Astrocyte (in vitro differentiated cells and primary cell): ENCODE results near the gene ANP32D. TPM values are rescaled to one million over a fixed set of nuclear protein-coding genes. Genes with fewer than 3 reads are reported as not detected.
"Not testable (repeated sequence)": the region's sequence is repeated elsewhere in the genome, so short reads cannot be mapped to it uniquely, and the experiment has no call there.

Experiments used
- DNase-seq: peaks from one replicate; pipeline ENCODE4 v3.0.0-alpha.2; 2010; ENCODE audit warnings: low read depth
- FAIRE-seq: peaks from 2 replicates; lab custom pipeline; 2011; peaks lifted over from hg19 to GRCh38; lab: Jason Lieb, UNC
- H2AFZ ChIP-seq: 2 replicates; pipeline ENCODE4 v1.6.0; 2012; ENCODE audit warnings: low read depth, low read length, inconsistent platforms
- H3K27ac ChIP-seq: 2 replicates; pipeline ENCODE4 v1.5.1; 2011; ENCODE audit warnings: low read depth, low read length, inconsistent platforms
- H3K27me3 ChIP-seq: 2 replicates; pipeline ENCODE4 v1.6.0; 2011; ENCODE audit warnings: low read length, inconsistent platforms; ENCODE audit not compliant: insufficient read depth
- H3K36me3 ChIP-seq: 2 replicates; pipeline ENCODE4 v1.5.1; 2011; ENCODE audit warnings: low read length, inconsistent platforms; ENCODE audit not compliant: insufficient read depth
- H3K4me1 ChIP-seq: 2 replicates; pipeline ENCODE4 v1.5.1; 2011; ENCODE audit warnings: low read length, inconsistent platforms; ENCODE audit not compliant: insufficient read depth
- H3K4me2 ChIP-seq: 2 replicates; pipeline ENCODE4 v1.6.0; 2012; ENCODE audit warnings: low read length, inconsistent platforms
- H3K4me3 ChIP-seq: 2 replicates; pipeline ENCODE4 v1.5.1; 2011; ENCODE audit warnings: low read depth, mild to moderate bottlenecking, low read length, inconsistent platforms; ENCODE audit not compliant: insufficient read depth
- H3K79me2 ChIP-seq: 2 replicates; pipeline ENCODE4 v1.6.0; 2012; ENCODE audit warnings: mild to moderate bottlenecking, low read length, inconsistent platforms; ENCODE audit not compliant: insufficient read depth
- H3K9ac ChIP-seq: 2 replicates; pipeline ENCODE4 v1.6.0; 2012; ENCODE audit warnings: mild to moderate bottlenecking, low read length, inconsistent platforms
- H3K9me3 ChIP-seq: 2 replicates; pipeline ENCODE4 v1.5.1; 2012; ENCODE audit warnings: low read depth, mild to moderate bottlenecking, low read length, inconsistent platforms; ENCODE audit not compliant: insufficient read depth
- H4K20me1 ChIP-seq: 2 replicates; pipeline ENCODE4 v1.6.0; 2012; ENCODE audit warnings: low read length, inconsistent platforms; ENCODE audit not compliant: insufficient read depth
- H3K27ac Mint-ChIP-seq: one replicate; pipeline ENCODE4 v1.8.0; 2021; ENCODE audit warnings: mild to moderate bottlenecking, mixed read lengths; ENCODE audit not compliant: unreplicated experiment
- H3K27me3 Mint-ChIP-seq: one replicate; pipeline ENCODE4 v1.8.0; 2021; ENCODE audit warnings: low read depth, mixed read lengths; ENCODE audit not compliant: unreplicated experiment
- H3K36me3 Mint-ChIP-seq: one replicate; pipeline ENCODE4 v1.8.0; 2021; ENCODE audit warnings: low read depth, mixed read lengths; ENCODE audit not compliant: unreplicated experiment
- H3K4me1 Mint-ChIP-seq: one replicate; pipeline ENCODE4 v1.8.0; 2021; ENCODE audit warnings: low read depth, mixed read lengths; ENCODE audit not compliant: unreplicated experiment
- H3K4me3 Mint-ChIP-seq: one replicate; pipeline ENCODE4 v1.8.0; 2021; ENCODE audit warnings: mild to moderate bottlenecking, moderate library complexity, mixed read lengths; ENCODE audit not compliant: unreplicated experiment
- H3K9me3 Mint-ChIP-seq: one replicate; pipeline ENCODE4 v1.8.0; 2021; ENCODE audit warnings: mild to moderate bottlenecking, mixed read lengths; ENCODE audit not compliant: unreplicated experiment
- EZH2 ChIP-seq: IDR thresholded peaks from 2 replicates; pipeline ENCODE4 v1.6.1; 2012; ENCODE audit warnings: mild to moderate bottlenecking, low read length, inconsistent platforms; ENCODE audit not compliant: insufficient read depth
- total RNA-seq: library from RNA; stranded (reverse); gene quantifications from 2 replicates; pipeline ENCODE4 v1.2.1, GENCODE V29; 2021
- TF ChIP-seq, protein P1 (sequence below): IDR thresholded peaks from 2 replicates; pipeline ENCODE4 v1.5.1; 2011; ENCODE audit warnings: low read depth, mild to moderate bottlenecking, inconsistent platforms, low read length, moderate library complexity; ENCODE audit not compliant: insufficient read depth

The ANP32D gene
- total RNA-seq, 1 donor from 2014 or later, result not detected

DNA sequence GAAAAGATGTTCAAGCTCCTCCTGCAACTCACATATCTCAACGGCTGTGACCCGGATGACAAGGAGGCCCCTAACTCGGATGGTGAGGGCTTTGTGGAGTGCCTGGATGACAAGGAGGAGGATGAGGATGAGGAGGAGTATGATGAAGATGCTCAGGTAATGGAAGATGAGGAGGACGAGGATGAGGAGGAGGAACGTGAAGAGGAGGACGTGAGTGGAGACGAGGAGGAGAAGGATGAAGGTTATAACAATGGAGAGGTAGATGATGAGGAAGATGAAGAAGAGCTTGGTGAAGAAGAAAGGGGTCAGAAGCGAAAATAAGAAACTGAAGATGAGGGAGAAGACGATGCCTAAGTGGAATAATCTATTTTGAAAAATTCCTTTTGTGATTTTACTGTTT, 702 bp downstream of the ANP32D start:
- Histone ChIP-seq H3K4me1 (no peaks in the 10 kb centered on the region), H3K27me3 (no peaks in the 10 kb centered on the region), H2AFZ (no peak overlapping the region), H3K9me3 (no peaks in the 10 kb centered on the region), H3K36me3 (no peaks in the 10 kb centered on the region), H4K20me1 (no peaks in the 10 kb centered on the region), H3K4me2 (no peak overlapping the region), H3K9ac (no peak overlapping the region), H3K79me2 (no peaks in the 10 kb centered on the region), H3K4me3 (no peak overlapping the region), H3K27ac (no peak overlapping the region)
- H3K36me3 Mint-ChIP-seq, result peaks cover 1% of the 10 kb centered on the region
- TF ChIP-seq EZH2, result no peak
- TF ChIP-seq, protein P1, sequence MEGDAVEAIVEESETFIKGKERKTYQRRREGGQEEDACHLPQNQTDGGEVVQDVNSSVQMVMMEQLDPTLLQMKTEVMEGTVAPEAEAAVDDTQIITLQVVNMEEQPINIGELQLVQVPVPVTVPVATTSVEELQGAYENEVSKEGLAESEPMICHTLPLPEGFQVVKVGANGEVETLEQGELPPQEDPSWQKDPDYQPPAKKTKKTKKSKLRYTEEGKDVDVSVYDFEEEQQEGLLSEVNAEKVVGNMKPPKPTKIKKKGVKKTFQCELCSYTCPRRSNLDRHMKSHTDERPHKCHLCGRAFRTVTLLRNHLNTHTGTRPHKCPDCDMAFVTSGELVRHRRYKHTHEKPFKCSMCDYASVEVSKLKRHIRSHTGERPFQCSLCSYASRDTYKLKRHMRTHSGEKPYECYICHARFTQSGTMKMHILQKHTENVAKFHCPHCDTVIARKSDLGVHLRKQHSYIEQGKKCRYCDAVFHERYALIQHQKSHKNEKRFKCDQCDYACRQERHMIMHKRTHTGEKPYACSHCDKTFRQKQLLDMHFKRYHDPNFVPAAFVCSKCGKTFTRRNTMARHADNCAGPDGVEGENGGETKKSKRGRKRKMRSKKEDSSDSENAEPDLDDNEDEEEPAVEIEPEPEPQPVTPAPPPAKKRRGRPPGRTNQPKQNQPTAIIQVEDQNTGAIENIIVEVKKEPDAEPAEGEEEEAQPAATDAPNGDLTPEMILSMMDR, result no peak
- H3K9me3 Mint-ChIP-seq, result peaks cover 40% of the 10 kb centered on the region
- no peak overlapping the region for H3K4me3 Mint-ChIP-seq
- H3K4me1 Mint-ChIP-seq, result no peaks in the 10 kb centered on the region
- DNase-seq (no peak), FAIRE-seq (no peak)
- H3K27ac Mint-ChIP-seq, result no peak overlapping the region
- peaks cover 11% of the 10 kb centered on the region for H3K27me3 Mint-ChIP-seq

DNA sequence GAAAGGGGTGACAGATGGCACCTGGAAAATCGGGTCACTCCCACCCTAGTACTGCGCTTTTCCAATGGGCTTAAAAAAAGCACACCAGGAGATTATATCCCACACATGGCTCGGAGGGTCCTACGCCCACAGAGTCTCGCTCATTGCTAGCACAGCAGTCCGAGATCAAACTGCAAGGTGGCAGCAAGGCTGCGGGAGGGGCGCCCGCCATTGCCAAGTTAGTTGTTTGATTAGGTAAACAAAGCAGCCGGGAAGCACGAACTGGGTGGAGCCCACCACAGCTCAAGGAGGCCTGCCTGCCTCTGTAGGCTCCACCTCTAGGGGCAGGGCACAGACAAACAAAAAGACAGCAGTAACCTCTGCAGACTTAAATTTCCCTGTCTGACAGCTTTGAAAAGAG, 2.1 kb downstream of the ANP32D start:
- H4K20me1 ChIP-seq, H3K9ac ChIP-seq, H3K36me3 ChIP-seq, H2AFZ ChIP-seq, H3K27ac Mint-ChIP-seq, H3K4me3 ChIP-seq, H3K79me2 ChIP-seq, H3K4me1 Mint-ChIP-seq, FAIRE-seq, DNase-seq, H3K4me3 Mint-ChIP-seq, H3K4me2 ChIP-seq, H3K9me3 ChIP-seq, H3K27me3 ChIP-seq, H3K27ac ChIP-seq, H3K4me1 ChIP-seq, H3K36me3 Mint-ChIP-seq: not testable (repeated sequence)
- Mint-ChIP-seq H3K9me3 (peaks cover 32% of the 10 kb centered on the region), H3K27me3 (peaks cover 11% of the 10 kb centered on the region)

DNA sequence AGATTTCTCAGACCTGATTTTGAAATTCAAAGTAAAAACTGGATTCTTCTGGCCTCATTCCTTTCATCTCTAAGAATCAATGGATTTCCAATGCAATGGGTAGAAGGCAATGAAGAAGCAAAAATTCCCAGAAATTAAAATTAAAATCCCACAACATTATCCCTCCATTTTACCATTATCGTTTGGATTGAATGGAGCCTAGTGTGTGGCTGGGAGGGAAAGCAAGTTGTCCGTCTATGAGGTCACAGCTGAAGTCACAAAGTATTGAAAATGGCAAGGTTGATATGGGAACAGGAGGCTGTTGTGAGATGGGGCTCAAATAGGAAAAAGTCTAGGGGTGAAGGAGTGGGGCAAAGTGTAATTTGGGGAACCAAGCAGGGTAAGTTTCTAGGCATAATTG, 9.8 kb downstream of the ANP32D start, which contains the start of gene C12orf54:
Gene C12orf54, plus strand, starts transcription at position 301 of the 400 bp plus-strand sequence. CDS start 799 bp downstream, outside the sequence.
- no peaks in the 10 kb centered on the region for H3K36me3 ChIP-seq
- Mint-ChIP-seq H3K4me3 (no peak within 1 kb of the TSS), H3K9me3 (peaks cover 5% of the 10 kb centered on the region), H3K4me1 (no peaks in the 10 kb centered on the region), H3K27ac (no peak within 1 kb of the TSS), H3K36me3 (no peaks in the 10 kb centered on the region), H3K27me3 (peaks cover 22% of the 10 kb centered on the region)
- no peaks in the 10 kb centered on the region for H4K20me1 ChIP-seq
- H3K4me2 ChIP-seq, result no peak within 1 kb of the TSS
- H3K4me1 ChIP-seq, result no peaks in the 10 kb centered on the region
- no peak within 1 kb of the TSS for H3K27ac ChIP-seq
- no peak within 1 kb of the TSS for H3K9ac ChIP-seq
- H3K4me3 ChIP-seq, result no peak within 1 kb of the TSS
- H3K9me3 ChIP-seq, result no peaks in the 10 kb centered on the region
- FAIRE-seq (no peak), DNase-seq (no peak)
- H3K79me2 ChIP-seq, result no peaks in the 10 kb centered on the region
- no peak for TF ChIP-seq EZH2
- TF ChIP-seq, protein P1, result no peak
- H3K27me3 ChIP-seq, result no peaks in the 10 kb centered on the region
- no peak within 1 kb of the TSS for H2AFZ ChIP-seq
